Kidney epithelial cell (primary cell): ENCODE results near the gene UVSSA. TPM values are rescaled to one million over a fixed set of nuclear protein-coding genes. Genes with fewer than 3 reads are reported as not detected.
"Not testable (repeated sequence)": the region's sequence is repeated elsewhere in the genome, so short reads cannot be mapped to it uniquely, and the experiment has no call there.

Experiments
- DNase-seq: peaks from one replicate; pipeline ENCODE4 v3.0.0-alpha.2; 2010; ENCODE audit warnings: low read depth
- H3K27me3 ChIP-seq: 2 replicates; pipeline ENCODE4 v1.6.0; 2011; ENCODE audit warnings: low read length; ENCODE audit not compliant: control insufficient read depth, insufficient read depth
- H3K36me3 ChIP-seq: 2 replicates; pipeline ENCODE4 v1.5.1; 2011; ENCODE audit warnings: low read length; ENCODE audit not compliant: control insufficient read depth, insufficient read depth
- H3K4me3 ChIP-seq: 2 replicates; pipeline ENCODE4 v1.5.1; 2011; ENCODE audit warnings: low read depth, mild to moderate bottlenecking, control low read depth, low read length
- total RNA-seq: library from RNA; depleted of rRNA; stranded (reverse); fragments of >200 nt; gene quantifications from 2 replicates; pipeline ENCODE4 v1.2.3, GENCODE V29; 2015
- TF ChIP-seq, protein P1 (sequence below): IDR thresholded peaks from 2 replicates; pipeline ENCODE4 v1.5.1; 2011; ENCODE audit warnings: mild to moderate bottlenecking, moderate library complexity, low read length, control low read depth, inconsistent platforms; ENCODE audit not compliant: insufficient read depth, poor library complexity, severe bottlenecking

The UVSSA gene
- total RNA-seq, 1 donor from 2014 or later = 13.0 TPM

DNA sequence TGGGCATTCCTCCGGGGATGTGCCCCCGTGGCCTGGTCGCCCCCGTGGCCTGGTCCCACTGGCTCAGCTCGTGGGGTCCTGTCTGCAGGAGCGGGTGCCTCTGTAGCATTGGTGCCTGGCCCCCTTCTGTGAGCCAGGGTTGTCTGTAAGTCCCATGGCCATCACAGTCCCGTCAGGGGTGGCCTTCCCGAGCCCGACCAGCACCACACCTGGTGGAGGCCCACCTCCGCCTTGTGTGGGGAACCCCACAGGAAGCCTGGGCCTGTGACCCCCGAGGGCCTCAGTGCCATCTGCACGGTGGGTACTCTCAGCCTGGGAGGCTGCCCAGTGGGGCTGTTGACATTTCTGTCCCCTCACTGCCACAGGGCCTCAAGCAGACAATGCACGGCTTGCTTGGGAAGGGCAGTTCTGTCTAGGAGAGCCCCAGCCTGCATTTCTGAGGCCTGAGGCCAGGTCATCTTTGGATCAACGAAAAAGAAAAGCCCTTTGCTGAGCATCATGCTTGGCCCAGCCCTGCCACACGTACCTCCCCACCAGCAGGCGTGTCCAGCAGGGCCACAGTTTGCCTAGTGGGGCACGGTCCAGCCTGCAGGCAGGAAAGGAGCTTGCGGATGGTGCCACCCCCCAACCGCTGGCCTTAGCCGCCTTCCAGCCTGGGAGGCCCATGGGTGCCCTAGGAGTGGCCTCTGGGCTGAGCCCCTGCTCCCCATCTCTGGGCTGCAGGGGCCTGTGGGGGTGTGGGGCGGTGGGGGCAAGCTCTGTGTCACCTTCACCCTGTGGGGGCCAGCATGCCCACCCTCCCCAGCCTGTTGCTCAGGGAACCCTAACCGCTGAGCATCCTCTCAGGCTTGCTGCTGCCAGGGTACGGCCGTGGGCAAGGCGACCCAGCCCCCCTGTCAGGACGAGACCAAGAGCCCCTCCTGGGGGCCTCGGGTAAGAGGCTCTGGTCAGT lies 36.0 kb downstream of the UVSSA start:
- Histone ChIP-seq H3K4me3 (no peak overlapping the region), H3K36me3 (no peaks in the 10 kb centered on the region), H3K27me3 (no peaks in the 10 kb centered on the region)
- no peak for DNase-seq
- TF ChIP-seq, protein P1, sequence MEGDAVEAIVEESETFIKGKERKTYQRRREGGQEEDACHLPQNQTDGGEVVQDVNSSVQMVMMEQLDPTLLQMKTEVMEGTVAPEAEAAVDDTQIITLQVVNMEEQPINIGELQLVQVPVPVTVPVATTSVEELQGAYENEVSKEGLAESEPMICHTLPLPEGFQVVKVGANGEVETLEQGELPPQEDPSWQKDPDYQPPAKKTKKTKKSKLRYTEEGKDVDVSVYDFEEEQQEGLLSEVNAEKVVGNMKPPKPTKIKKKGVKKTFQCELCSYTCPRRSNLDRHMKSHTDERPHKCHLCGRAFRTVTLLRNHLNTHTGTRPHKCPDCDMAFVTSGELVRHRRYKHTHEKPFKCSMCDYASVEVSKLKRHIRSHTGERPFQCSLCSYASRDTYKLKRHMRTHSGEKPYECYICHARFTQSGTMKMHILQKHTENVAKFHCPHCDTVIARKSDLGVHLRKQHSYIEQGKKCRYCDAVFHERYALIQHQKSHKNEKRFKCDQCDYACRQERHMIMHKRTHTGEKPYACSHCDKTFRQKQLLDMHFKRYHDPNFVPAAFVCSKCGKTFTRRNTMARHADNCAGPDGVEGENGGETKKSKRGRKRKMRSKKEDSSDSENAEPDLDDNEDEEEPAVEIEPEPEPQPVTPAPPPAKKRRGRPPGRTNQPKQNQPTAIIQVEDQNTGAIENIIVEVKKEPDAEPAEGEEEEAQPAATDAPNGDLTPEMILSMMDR = no peak

DNA sequence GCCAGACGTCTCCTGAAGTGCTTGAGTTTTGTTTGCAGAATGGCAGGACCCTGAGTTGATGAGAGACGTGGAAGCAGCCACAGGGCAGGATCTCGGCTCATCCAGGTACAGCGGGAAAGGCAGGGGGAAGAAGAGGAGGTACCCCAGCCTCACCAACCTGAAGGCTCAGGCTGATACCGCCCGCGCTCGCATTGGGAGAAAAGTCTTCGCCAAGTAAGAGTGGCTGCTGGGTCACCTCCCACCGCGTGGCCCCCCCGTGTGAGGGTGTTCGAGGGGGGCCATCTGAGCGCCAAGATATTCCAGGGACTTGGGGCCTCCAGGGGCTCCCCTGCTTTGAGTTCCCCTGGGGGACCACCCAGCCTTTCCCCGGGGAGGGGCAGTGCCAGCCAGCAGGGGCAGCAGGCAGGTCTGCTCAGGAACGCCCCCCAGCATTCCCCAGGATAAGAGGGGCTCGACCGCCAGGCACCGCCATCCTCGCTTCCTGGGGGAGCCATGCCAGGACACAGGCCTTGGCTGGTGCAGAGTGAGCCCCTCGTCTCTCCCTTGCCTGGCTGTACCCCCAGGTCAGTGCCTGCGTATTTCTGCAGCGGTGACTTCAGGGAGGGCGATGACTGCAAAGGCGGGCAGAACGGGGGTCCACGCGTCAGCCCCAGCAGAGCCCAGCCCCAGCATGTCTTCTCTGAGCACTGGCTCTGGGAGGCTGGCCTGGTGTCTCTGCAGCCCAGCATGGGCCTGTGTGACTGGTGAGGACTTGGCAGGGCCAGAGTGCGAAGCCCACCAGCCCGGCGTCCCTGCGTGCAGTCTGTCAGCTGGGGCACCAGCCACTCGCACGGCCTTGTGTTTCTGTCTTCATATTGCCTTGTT lies 37.0 kb downstream of the UVSSA start:
- no peak overlapping the region for H3K4me3 ChIP-seq
- DNase-seq = no peak
- no peaks in the 10 kb centered on the region for H3K36me3 ChIP-seq
- TF ChIP-seq, protein P1 = no peak
- no peaks in the 10 kb centered on the region for H3K27me3 ChIP-seq

DNA sequence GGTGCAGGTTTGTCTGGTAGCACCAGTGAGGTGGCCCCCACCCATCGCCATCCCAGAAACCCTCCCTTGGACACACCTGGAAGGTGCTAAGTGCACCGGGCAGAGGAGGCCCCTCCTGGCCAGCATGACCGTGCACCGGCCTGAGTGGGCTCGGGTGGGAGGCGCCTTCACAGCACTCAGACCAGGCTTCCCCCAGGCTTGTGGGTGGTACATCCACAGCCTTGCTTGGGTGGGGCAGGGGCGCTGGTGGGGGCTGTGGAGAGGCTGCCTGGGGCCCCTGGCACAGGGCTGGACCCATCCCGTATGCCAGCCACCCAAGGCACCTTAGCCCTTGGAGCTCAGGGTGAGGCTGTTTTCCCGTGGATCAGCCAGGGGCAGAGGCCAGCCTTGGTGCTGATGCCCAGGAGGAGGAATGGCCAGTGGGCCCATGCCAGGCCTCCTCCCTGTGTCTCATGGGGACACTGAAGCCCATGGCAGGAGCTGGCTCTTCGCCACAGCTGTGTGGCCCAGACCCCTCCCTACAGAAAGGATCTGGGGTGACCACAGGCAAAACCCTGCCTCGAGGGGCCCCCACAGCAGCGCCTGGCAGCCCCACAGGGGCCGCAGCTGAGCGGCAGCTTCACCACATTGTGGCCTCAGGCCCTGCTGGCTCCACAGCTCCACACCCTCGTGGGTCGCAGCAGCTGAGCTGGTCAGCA lies 37.8 kb downstream of the UVSSA start:
- Histone ChIP-seq H3K4me3 (no peak overlapping the region), H3K36me3 (no peaks in the 10 kb centered on the region), H3K27me3 (no peaks in the 10 kb centered on the region)
- no peak for DNase-seq
- TF ChIP-seq, protein P1 = no peak

DNA sequence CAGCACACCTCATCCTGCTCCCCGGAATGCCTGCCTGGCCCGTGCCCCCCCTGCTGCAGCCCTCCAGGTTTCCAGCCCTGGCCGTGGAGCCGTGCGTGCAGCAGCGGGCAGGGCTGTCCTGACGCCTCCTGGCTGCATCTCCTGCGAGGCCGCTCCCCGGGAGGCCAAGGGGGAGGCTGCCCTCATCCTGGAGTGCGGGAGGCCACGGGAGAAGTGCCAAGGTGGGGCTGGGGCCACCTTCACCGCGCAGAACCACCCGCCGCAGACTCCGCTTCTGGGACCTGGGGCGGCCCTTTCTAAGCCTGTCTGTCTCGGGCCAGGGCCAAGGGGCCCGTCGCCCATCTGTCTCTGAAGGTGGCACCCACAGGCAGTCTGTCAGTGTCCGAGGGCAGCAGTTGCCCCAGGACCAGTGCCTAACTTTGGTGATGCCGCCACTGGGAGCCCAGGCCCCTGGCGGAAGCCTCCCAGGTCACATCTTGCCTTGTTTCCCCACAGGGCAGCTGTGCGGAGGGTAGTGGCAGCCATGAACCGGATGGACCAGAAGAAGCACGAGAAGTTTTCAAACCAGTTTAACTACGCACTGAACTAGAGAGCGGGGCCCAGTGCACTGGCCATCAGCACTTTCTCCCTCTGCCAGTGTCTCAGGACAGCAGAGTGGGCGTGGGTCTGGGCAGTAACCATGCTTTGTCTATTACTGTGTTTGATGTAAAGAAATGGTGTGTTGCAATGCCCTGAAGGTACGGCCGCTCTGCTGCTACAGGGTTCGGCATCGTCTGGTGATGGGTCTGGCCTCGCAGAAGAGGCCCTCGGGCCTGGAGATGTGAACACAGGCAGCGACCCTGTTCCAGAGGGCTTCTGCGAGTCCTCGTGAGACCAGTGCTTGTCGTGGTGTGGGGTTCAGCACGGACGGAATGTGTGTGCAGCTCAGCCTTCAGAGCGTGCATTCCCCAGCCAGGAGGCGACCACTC lies 38.6 kb downstream of the UVSSA start:
- no peaks in the 10 kb centered on the region for H3K36me3 ChIP-seq
- DNase-seq = no peak
- TF ChIP-seq, protein P1 = no peak
- no peak overlapping the region for H3K4me3 ChIP-seq
- H3K27me3 ChIP-seq = no peaks in the 10 kb centered on the region

DNA sequence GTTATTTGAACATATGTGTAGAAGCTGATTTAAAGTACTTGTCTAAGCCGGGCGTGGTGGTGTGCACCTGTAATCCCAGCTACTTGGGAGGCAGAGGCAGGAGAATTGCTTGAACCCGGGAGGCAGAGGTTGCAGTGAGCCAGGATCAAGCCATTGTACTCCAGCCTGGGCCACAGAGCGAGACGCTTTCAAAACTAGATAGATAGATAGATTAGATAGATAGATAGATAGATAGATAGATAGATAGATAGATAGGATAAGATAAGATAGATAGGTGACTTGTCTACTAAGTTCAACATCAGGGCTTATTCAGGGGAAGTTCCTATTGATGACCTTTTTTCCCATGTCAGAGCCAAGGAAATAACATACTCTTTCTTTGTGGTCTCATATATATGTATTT lies 46.4 kb downstream of the UVSSA start:
- DNase-seq, H3K36me3 ChIP-seq, H3K4me3 ChIP-seq: not testable (repeated sequence)

More for the DNA sequence above, 46.4 kb downstream of the UVSSA start:
- H3K27me3 ChIP-seq = not testable (repeated sequence)
